Skeletal muscle satellite cell (primary cell): ENCODE measurements around the gene MBOAT2.
"Not testable (repeated sequence)": the region's sequence is repeated elsewhere in the genome, so short reads cannot be mapped to it uniquely, and the experiment has no call there.

Experiments
- H3K27me3 ChIP-seq: 2 replicates; pipeline ENCODE4 v1.7.0; 2013; ENCODE audit warnings: low read length; ENCODE audit not compliant: control insufficient read depth, insufficient read depth
- H3K36me3 ChIP-seq: 2 replicates; pipeline ENCODE4 v1.7.0; 2013; ENCODE audit warnings: mild to moderate bottlenecking, control low read depth, low read length; ENCODE audit not compliant: insufficient read depth
- H3K4me1 ChIP-seq: 2 replicates; pipeline ENCODE4 v1.7.0; 2013; ENCODE audit warnings: low read length; ENCODE audit not compliant: control insufficient read depth, insufficient read depth
- H3K4me2 ChIP-seq: 2 replicates; pipeline ENCODE4 v1.7.0; 2013; ENCODE audit warnings: mild to moderate bottlenecking, low read length
- H3K4me3 ChIP-seq: 2 replicates; pipeline ENCODE4 v1.7.0; 2013; ENCODE audit warnings: low read length
- H3K9ac ChIP-seq: 2 replicates; pipeline ENCODE4 v1.7.0; 2013; ENCODE audit warnings: mild to moderate bottlenecking, low read depth, low read length, moderate library complexity
- H3K9me3 ChIP-seq: replicated peaks from 2 replicates; pipeline ENCODE4 v1.7.0; 2013; ENCODE audit warnings: mild to moderate bottlenecking, control low read depth, low read length

Gene MBOAT2

GRCh38 chr2:8938384-8938783 is 65.1 kb downstream of the MBOAT2 start:
- Histone ChIP-seq H3K4me2 (no peak overlapping the region), H3K9me3 (no peaks in the 10 kb centered on the region), H3K4me1 (no peaks in the 10 kb centered on the region), H3K9ac (no peak overlapping the region), H3K4me3 (no peak overlapping the region), H3K36me3 (peaks cover 13% of the 10 kb centered on the region), H3K27me3 (no peaks in the 10 kb centered on the region)

DNA sequence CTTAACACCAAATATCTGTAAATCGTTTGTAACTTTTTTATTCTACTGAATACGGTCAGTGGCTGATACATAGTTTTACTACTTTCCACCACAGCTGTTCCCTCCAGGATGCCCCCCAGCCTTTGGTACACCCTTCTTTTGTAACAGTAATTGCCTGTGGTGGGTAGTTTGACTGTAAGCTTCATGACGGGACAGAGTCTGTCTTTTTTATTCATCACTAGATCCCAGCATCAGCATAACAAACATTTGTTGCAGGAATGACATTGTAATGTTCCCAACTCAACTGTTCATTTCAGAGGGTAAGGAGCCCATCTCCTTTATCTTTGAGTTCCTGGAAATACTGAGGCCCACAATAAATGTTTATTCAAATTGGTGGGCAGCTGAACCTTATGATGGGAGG is 67.5 kb downstream of the MBOAT2 start:
- no peak overlapping the region for H3K4me2 ChIP-seq
- H3K9ac ChIP-seq: no peak overlapping the region
- H3K27me3 ChIP-seq: no peaks in the 10 kb centered on the region
- H3K4me3 ChIP-seq: no peak overlapping the region
- H3K36me3 ChIP-seq: peaks cover 13% of the 10 kb centered on the region
- no peaks in the 10 kb centered on the region for H3K4me1 ChIP-seq
- no peaks in the 10 kb centered on the region for H3K9me3 ChIP-seq

DNA sequence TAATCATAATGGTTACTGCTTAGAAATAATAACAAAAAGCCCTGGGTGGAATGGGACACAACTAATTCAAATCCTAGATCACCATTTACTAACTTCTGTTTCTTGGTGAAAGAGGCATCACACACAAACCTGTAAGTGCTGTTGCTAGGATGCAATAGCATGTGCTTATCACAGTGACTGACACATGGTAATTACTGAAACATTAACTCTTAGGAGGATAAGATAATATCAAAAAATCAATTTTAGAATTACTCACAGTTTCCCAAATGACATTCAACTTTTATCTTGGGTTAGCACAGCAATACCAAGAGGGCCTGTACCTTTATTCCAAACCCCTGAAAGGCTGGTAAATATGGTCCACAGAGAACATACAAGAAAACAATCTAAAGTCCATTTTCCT is 69.1 kb downstream of the MBOAT2 start:
- H3K4me1 ChIP-seq: no peaks in the 10 kb centered on the region
- no peaks in the 10 kb centered on the region for H3K27me3 ChIP-seq
- H3K9ac ChIP-seq: no peak overlapping the region
- no peak overlapping the region for H3K4me3 ChIP-seq
- peaks cover 10% of the 10 kb centered on the region for H3K36me3 ChIP-seq
- H3K4me2 ChIP-seq: no peak overlapping the region
- no peaks in the 10 kb centered on the region for H3K9me3 ChIP-seq

- Histone ChIP-seq H3K9me3 (no peaks in the 10 kb centered on the region), H3K4me2 (no peak overlapping the region), H3K4me1 (no peaks in the 10 kb centered on the region), H3K4me3 (no peak overlapping the region), H3K27me3 (no peaks in the 10 kb centered on the region), H3K36me3 (no peaks in the 10 kb centered on the region), H3K9ac (no peak overlapping the region)
These were observed 70.8 kb downstream of the MBOAT2 start for GRCh38 chr2:8932702-8933101.

DNA sequence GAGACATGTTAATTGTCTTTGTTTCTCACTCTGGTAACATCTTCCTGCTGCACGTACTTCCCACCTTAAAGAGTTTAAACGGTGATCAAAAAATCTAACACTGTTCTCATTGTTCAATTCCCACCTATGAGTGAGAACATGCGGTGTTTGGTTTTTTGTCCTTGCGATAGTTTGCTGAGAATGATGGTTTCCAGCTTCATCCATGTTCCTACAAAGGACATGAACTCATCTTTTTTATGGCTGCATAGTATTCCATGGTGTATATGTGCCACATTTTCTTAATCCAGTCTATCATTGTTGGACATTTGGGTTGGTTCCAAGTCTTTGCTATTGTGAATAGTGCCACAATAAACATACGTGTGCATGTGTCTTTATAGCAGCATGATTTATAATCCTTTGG is 73.3 kb downstream of the MBOAT2 start:
- H3K9me3 ChIP-seq, H3K4me3 ChIP-seq, H3K27me3 ChIP-seq, H3K4me2 ChIP-seq, H3K9ac ChIP-seq, H3K4me1 ChIP-seq, H3K36me3 ChIP-seq: not testable (repeated sequence)

DNA sequence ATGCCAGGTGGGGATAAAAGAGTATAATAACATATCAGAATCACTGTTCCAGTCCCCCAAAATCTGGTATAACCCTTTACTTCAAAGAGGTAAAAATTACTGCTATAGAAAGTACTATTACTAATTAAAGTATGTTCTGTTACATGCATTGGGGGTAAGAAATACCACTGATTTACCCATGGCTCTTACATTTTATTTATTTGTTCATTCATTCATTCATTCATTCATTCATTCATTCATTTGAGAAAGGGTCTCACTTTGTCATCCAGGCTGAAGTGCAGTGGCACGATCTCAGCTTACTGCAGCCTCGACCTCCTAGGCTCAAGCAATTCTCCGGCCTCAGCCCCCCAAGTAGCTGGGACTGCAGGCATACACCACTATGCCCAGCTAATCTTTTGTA is 74.4 kb downstream of the MBOAT2 start:
- H3K9ac ChIP-seq: no peak overlapping the region
- H3K36me3 ChIP-seq: no peaks in the 10 kb centered on the region
- H3K4me1 ChIP-seq: no peaks in the 10 kb centered on the region
- H3K9me3 ChIP-seq: no peaks in the 10 kb centered on the region
- H3K27me3 ChIP-seq: no peaks in the 10 kb centered on the region
- no peak overlapping the region for H3K4me3 ChIP-seq
- H3K4me2 ChIP-seq: no peak overlapping the region

DNA sequence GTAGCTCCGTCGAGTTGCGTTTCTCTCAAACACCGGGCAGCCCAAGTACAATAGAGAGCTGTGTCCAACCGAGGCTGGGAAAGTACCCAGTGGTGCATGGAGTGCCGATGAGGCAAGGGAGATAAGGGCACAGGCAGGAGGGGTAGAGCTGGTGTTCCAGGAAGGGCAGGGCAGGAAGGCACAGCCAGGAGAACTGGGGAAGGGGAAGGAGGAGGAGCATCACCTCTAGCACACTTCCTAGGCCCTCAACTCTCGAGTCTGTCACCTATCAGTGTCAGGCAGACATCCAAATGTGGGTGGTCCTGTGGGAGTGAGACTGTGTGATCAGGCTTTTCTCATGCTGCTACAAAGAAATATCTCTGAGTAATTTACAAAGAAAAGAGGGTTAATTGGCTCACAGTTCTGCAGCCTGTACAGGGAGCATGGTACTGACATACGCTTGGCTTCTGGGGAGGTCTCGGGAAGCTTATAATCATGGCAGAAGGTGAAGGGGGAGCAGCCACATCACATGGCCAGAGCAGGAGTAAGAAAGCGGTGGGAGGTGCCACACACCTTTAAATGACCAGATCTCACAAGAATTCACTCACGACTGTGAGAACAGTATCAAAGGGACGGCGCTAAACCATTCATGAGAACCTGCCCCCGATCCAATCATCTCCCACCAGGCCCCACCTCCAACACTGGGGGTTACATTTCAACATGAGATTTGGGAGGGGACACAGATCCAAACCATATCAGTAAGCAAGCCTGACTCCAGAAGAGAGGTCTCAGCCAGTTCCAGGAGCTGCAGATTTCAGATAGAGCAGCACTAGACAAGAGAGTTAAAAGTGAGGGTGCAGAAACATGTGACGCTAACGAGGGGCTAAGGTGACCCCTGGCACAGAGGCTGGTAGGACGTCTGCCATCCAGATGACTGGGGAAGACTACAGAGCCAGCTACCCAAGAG is 75.7 kb downstream of the MBOAT2 start:
- Histone ChIP-seq H3K9me3 (no peaks in the 10 kb centered on the region), H3K4me1 (no peaks in the 10 kb centered on the region), H3K4me3 (no peak overlapping the region), H3K4me2 (no peak overlapping the region), H3K27me3 (no peaks in the 10 kb centered on the region), H3K36me3 (no peaks in the 10 kb centered on the region), H3K9ac (no peak overlapping the region)

- Histone ChIP-seq H3K27me3 (no peaks in the 10 kb centered on the region), H3K4me1 (no peaks in the 10 kb centered on the region), H3K9me3 (no peaks in the 10 kb centered on the region), H3K9ac (no peak overlapping the region), H3K4me2 (no peak overlapping the region), H3K4me3 (no peak overlapping the region), H3K36me3 (no peaks in the 10 kb centered on the region)
These were observed 77.1 kb downstream of the MBOAT2 start for GRCh38 chr2:8926356-8926755.

DNA sequence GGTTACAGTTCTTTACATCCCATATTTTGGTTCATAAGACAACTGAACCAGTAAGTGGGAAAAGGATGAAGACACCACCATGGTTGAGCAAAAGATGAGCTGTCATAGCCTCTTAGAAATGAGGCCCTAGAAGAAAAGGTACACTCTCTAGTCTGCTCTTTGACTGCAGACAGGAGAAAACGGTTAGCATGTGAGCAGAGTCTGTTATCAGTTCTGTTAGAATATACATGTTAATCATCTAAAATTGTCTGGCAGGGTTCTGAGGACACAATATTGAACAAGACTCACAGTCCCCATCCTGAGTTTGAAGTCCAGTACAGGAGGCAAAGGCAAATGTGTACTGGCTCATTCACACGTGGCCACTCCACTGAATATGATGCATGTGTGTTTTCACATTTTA is 78.1 kb downstream of the MBOAT2 start:
- Histone ChIP-seq H3K27me3 (no peaks in the 10 kb centered on the region), H3K9me3 (no peaks in the 10 kb centered on the region), H3K4me2 (no peak overlapping the region), H3K9ac (no peak overlapping the region), H3K4me3 (no peak overlapping the region), H3K4me1 (no peaks in the 10 kb centered on the region), H3K36me3 (no peaks in the 10 kb centered on the region)

DNA sequence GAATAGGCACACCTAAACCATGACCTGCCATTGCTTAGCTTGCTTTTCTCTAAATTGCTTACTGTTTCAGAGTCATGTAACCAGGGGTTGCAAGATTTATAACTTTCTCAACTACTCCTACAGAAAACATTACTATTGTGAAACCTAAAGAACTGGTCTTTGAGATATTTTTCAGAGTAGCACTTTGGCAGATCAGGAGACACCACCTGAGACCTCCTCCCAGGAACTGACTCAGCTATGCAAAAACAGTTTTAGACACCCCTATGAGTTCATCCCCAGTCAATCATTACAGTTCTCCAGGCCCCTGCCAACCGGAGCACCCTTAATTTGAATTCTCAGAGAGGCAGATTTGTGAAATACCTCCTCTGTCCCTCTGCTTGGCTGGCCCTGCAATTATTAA is 80.3 kb downstream of the MBOAT2 start:
- no peak overlapping the region for H3K4me3 ChIP-seq
- H3K36me3 ChIP-seq: peaks cover 5% of the 10 kb centered on the region
- no peak overlapping the region for H3K4me2 ChIP-seq
- no peaks in the 10 kb centered on the region for H3K9me3 ChIP-seq
- no peaks in the 10 kb centered on the region for H3K4me1 ChIP-seq
- no peak overlapping the region for H3K9ac ChIP-seq
- H3K27me3 ChIP-seq: no peaks in the 10 kb centered on the region

GRCh38 chr2:8922431-8922830 is 81.1 kb downstream of the MBOAT2 start:
- no peak overlapping the region for H3K4me2 ChIP-seq
- H3K4me1 ChIP-seq: no peaks in the 10 kb centered on the region
- no peaks in the 10 kb centered on the region for H3K27me3 ChIP-seq
- H3K9ac ChIP-seq: no peak overlapping the region
- H3K9me3 ChIP-seq: no peaks in the 10 kb centered on the region
- H3K36me3 ChIP-seq: peaks cover 5% of the 10 kb centered on the region
- no peak overlapping the region for H3K4me3 ChIP-seq

GRCh38 chr2:8918412-8918811 is 85.1 kb downstream of the MBOAT2 start:
- H3K36me3 ChIP-seq: peaks cover 8% of the 10 kb centered on the region
- no peaks in the 10 kb centered on the region for H3K9me3 ChIP-seq
- H3K9ac ChIP-seq: no peak overlapping the region
- H3K27me3 ChIP-seq: no peaks in the 10 kb centered on the region
- H3K4me1 ChIP-seq: no peaks in the 10 kb centered on the region
- H3K4me2 ChIP-seq: no peak overlapping the region
- no peak overlapping the region for H3K4me3 ChIP-seq
